Ectodermal cell (in vitro differentiated cells): ENCODE measurements around the gene PAPOLB.

Experiments used
- H3K27ac ChIP-seq: 2 replicates; pipeline ENCODE4 v1.7.0; 2013; ENCODE audit warnings: mild to moderate bottlenecking, low read depth, low read length; ENCODE audit not compliant: insufficient read depth, poor library complexity, severe bottlenecking
- H3K27me3 ChIP-seq: 2 replicates; pipeline ENCODE4 v1.7.0; 2013; ENCODE audit warnings: mild to moderate bottlenecking, low read length; ENCODE audit not compliant: insufficient read depth, control insufficient read depth, poor library complexity, severe bottlenecking
- H3K36me3 ChIP-seq: one replicate; pipeline ENCODE4 v1.7.0; 2013; ENCODE audit warnings: low read length; ENCODE audit not compliant: control insufficient read depth, insufficient read depth
- H3K4me1 ChIP-seq: one replicate; pipeline ENCODE4 v1.7.0; 2013; ENCODE audit warnings: low read length; ENCODE audit not compliant: control insufficient read depth, insufficient read depth
- H3K4me3 ChIP-seq: 2 replicates; pipeline ENCODE4 v1.7.0; 2013; ENCODE audit warnings: low read depth, low read length, control low read depth; ENCODE audit not compliant: insufficient read depth
- H3K9me3 ChIP-seq: 2 replicates; pipeline ENCODE4 v1.7.0; 2013; ENCODE audit warnings: mild to moderate bottlenecking, low read length, moderate library complexity; ENCODE audit not compliant: control insufficient read depth
- WGBS, 2 experiments: methylation state at CpG; one replicate each; pipeline ENCODE4 v1.1.7; 2013; ENCODE audit warnings: missing lambda C conversion rate in 2 of 2; 5-methylcytosine and 5-hydroxymethylcytosine counted together

The PAPOLB gene

DNA sequence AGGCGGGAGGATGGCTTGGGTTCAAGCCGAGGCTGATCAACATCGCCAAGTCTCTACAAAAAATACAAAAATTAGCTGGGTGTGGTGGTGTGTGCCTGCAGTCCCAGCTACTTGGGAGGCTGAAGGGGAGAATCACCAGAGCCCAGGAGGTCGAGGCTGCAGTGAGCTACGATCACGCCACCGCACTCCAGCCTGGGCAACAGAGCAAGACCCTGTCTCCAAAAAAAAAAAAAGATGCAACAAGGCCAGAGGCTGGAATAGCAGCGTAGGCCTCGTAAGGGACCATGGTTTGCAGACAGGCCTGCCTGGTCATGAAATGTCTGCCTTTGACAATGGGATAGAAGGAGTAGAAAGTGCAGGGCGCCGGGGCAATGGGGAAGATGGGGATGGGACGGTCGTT lies 20.0 kb downstream of the PAPOLB start:
- H3K27ac ChIP-seq, result no peak overlapping the region

DNA sequence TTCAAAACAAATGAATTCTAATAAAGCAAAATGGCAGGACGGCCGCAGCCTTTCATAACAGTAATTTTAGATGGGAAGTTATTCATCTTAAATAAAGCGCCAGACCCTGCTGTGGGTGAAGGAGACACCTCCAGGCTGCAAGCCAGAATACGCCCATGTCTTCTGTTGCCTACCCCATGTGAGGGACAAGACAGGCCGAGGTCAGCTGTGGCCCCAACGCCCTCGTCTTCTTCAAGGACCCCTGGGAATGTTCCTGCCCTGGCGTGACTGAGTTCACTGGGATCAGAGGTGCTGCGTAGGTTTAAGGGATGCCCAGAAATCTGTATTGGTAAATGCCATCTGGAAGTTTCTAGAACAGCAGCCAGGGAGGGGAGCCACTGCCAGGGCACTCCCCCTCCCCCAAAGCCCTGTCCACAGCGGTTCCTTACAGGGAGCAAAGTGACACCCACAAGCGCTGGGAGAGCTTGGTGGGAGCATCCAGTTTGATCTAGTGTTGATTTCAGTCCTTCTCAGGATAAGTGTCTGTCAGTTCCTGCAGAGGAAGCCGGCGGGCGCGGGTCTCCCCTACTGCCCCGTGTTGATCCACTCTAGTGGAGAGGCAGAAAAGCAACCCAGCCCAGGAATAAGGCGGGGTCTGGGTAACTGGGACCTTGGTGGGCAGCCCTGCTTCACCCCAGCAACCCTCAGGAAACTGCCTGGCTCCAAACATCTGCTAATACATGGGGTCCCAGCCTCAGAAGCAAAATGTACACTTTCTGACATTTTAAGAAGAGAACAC lies 20.6 kb downstream of the PAPOLB start:
- peaks cover 19% of the 10 kb centered on the region for H3K4me1 ChIP-seq
- no peak overlapping the region for H3K4me3 ChIP-seq
- 92 to 93% methylated on average over 17 of the region's 17 CpGs for WGBS, 2 experiments

More for the DNA sequence above, 20.0 kb downstream of the PAPOLB start:
- H3K4me3 ChIP-seq, result no peak overlapping the region
- 92 to 95% methylated on average over 13 of the region's 13 CpGs for WGBS, 2 experiments
- no peaks in the 10 kb centered on the region for H3K9me3 ChIP-seq
- no peaks in the 10 kb centered on the region for H3K36me3 ChIP-seq
- no peaks in the 10 kb centered on the region for H3K27me3 ChIP-seq
- peaks cover 19% of the 10 kb centered on the region for H3K4me1 ChIP-seq

DNA sequence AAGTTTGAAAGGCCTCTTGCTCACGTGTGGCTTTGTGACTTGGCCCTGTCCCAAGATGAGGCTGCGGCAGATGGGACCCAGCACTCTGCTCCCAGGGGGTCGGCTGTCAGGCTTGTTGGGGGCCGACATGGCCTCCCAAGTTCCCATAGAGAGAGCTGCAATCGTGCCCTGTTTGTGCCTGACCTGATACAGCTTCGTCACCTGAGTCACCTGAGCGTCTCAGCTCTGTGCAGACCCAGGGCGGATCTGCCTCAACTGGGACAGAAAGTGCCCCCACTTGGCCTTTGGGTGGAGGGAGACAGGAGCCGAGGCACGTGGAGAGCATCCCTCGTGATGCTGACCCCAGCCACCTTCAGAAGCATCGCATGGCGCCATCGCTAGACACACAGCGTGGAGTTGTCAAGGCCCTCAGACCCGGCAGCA lies 21.7 kb downstream of the PAPOLB start:
- WGBS, 2 experiments, result 93 to 95% methylated on average over 16 of the region's 16 CpGs
- Histone ChIP-seq H3K9me3 (no peaks in the 10 kb centered on the region), H3K4me3 (no peak overlapping the region), H3K36me3 (no peaks in the 10 kb centered on the region), H3K27me3 (no peaks in the 10 kb centered on the region), H3K27ac (no peak overlapping the region), H3K4me1 (peaks cover 19% of the 10 kb centered on the region)

More for the DNA sequence above, 20.6 kb downstream of the PAPOLB start:
- H3K27ac ChIP-seq, result no peak overlapping the region
- H3K36me3 ChIP-seq, result no peaks in the 10 kb centered on the region
- no peaks in the 10 kb centered on the region for H3K9me3 ChIP-seq
- no peaks in the 10 kb centered on the region for H3K27me3 ChIP-seq

DNA sequence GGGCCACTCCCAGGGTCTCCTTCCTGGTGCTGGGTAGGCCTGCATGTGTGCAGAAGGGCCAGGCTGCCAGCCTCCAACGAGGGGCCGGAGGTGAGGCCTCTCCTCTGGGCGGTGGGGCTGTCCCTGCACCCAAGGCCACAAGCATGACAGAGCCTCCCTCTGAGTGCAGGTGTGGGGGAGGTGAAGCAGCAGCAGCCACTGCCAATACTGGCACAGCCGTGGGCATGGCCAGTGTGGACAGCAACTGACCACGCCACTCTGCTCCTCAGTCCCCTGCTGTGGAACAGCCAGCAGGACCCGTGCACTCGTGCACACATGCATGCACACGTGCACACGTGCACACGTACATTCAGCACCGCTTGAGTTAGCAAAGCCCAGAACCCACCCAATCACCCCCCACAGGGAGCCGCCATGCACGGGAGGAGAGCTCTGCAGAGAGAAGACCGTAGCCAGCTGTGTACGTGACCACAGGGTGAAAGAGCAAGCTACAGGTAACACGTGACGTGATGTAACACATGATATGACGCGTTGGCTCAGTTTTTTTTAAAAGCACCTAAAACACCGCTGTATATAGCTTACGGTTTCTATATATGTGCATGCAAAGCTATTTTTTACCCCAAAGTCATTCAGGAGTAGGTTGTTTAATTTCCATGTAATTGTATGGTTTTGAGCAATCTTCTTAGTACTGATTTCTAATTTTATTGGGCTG lies 23.1 kb downstream of the PAPOLB start:
- Histone ChIP-seq H3K4me1 (peaks cover 19% of the 10 kb centered on the region), H3K27ac (no peak overlapping the region), H3K4me3 (no peak overlapping the region), H3K9me3 (no peaks in the 10 kb centered on the region), H3K36me3 (no peaks in the 10 kb centered on the region), H3K27me3 (no peaks in the 10 kb centered on the region)
- WGBS, 2 experiments, result 94 to 95% methylated on average over 21 of the region's 21 CpGs

DNA sequence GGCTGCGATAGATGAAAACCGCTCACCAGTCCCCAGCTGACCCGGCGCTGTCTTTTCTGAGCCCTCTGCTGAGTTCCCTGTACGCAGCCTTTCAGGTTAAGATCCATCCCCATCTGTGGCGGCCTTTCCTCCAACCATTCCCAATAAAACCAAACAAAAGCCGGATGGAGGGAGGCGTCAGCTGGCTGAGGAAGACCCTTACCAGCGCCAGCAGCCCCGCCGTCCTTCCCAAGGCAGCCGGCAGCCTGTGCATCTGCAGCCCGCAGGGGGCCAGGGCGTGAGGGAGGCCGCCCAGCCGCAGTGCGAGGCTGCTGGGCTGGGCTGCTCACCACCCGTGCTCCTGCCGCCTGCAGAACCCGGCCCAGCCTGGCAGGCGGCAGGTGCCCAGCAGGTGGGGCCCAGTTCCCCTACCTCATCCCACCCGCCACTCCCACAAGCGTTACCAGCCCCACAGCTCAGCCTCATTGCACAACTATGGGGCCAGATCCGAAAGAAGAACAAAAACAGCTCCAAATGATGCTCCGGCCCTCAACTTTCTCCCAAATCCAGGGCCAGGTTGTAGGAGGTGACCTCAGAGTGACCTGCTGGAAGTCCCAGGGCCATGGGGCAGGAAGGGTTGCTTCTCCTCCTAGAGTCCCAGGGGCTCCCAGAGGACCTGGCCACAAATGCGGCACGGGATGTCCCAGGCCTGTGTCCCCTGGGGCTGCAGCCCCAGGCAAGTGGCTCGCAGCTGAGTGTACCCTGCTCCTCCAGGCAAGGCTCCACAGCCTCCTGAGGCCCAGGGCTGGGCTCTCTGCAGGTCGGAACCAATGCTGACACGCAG lies 23.8 kb downstream of the PAPOLB start:
- Histone ChIP-seq H3K4me1 (peaks cover 19% of the 10 kb centered on the region), H3K27me3 (no peaks in the 10 kb centered on the region), H3K9me3 (no peaks in the 10 kb centered on the region), H3K36me3 (no peaks in the 10 kb centered on the region), H3K27ac (peak overlapping the region; percentile 44), H3K4me3 (no peak overlapping the region)
- WGBS, 2 experiments, result 51 to 53% methylated on average over 30 of the region's 30 CpGs

DNA sequence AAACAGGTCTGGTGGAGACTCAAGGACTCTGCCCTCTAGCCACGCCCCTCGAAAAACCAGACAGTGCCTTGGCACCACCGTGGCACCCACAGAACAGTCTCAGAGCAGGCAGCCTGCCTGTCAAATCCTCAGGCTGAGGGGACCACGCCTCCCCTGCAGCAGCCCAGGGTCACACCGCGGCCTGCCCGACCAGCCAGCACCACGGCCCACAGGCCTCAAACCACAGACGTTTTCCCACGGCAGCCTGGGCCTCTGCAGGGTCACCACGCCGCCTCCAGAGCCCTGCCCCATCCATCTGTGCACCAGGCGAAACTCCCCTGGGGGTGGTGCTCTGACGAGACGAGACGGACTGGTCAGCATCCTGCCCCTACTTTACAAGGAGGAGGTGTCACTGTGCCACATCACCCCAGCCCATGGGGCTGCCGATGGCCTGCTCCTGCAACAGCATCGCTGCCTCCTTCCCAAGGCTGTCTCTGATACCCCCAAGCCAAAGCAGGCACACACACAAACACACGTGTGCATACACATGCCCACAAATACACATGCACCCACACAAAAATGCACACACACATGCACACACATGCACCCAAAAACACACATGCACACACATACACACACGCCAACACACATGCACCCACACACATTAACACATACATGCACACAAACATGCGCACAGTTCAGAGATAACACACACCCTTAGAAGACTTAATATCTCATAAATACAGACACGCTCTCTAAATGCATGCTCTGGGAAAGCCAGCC lies 24.6 kb downstream of the PAPOLB start:
- 90% methylated on average over 22 of the region's 22 CpGs for WGBS, 2 experiments
- H3K4me1 ChIP-seq, result peaks cover 19% of the 10 kb centered on the region
- H3K4me3 ChIP-seq, result no peak overlapping the region
- peak overlapping the region; percentile 44 for H3K27ac ChIP-seq
- no peaks in the 10 kb centered on the region for H3K36me3 ChIP-seq
- no peaks in the 10 kb centered on the region for H3K9me3 ChIP-seq
- H3K27me3 ChIP-seq, result no peaks in the 10 kb centered on the region

DNA sequence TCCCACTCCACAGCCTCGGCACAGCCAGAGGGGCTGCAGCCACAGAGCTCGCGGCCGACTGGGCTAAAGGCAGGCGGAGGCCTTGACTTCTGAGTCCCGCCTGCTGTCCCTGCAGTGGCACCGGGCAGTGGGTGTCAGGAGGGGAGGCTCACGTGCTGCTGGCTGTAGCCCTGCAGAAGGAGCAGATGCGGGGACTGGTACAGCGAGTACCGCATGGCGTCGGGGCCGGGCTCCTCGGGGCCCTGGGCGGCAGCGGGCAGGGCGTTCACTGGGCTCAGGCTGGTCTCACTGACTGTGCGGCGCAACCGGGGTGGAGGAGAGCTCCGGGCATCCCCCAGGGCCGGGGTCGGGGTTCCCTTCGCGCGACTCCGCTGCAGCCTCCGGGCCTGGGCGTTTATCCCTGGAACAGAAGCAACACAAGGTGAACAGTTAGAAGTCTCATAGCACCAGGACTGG lies 25.6 kb downstream of the PAPOLB start:
- Histone ChIP-seq H3K9me3 (no peaks in the 10 kb centered on the region), H3K27ac (no peak overlapping the region), H3K4me1 (peaks cover 19% of the 10 kb centered on the region), H3K36me3 (no peaks in the 10 kb centered on the region), H3K4me3 (no peak overlapping the region), H3K27me3 (no peaks in the 10 kb centered on the region)
- 92 to 94% methylated on average over 30 of the region's 30 CpGs for WGBS, 2 experiments

DNA sequence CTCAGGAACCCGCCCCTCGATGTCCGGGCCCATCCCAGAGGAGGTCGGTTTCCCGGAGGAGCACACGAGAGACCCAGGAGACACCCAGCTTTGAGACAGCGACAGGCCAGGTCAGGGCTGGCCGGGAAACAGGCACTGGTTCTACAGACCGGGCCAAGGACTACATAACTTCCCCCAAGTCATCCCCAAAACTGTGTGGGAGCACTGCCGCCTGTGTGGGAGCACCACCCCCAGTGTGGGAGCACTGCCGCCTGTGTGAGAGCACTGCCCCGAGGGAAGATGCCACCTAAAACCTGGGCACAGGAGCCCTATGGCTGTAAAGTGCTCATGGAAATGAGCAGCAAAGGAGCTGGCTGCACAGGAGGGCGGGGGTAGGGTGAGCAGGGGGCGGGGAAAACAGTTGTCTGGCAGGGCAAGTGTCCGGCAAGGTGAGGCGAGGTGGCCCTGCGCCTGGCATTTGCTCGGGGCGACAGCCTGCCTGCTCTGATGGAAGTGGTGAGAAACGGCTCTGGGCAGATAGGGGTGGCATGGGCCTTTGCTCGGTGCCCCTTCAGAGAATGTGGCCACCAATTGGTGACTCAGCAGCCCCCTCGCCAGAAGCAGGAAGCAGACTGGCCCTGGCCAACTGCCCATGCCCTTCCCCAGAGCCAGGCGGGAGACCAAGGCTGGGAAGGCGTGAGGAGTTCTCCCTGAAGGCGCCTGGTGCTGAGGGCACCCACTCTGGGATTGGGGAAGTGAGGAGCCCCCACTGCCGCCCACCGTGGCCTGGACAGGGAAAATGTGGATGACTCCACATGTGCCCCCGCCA lies 26.2 kb downstream of the PAPOLB start:
- no peaks in the 10 kb centered on the region for H3K9me3 ChIP-seq
- peaks cover 19% of the 10 kb centered on the region for H3K4me1 ChIP-seq
- H3K27ac ChIP-seq, result no peak overlapping the region
- no peak overlapping the region for H3K4me3 ChIP-seq
- H3K27me3 ChIP-seq, result no peaks in the 10 kb centered on the region
- no peaks in the 10 kb centered on the region for H3K36me3 ChIP-seq
- WGBS, 2 experiments, result 94 to 96% methylated on average over 28 of the region's 28 CpGs
